GM21390 (cell line): Measurements from ENCODE around the gene EIF2S1.

Experiments
- ATAC-seq: cut with Tn5 transposase; IDR thresholded peaks from one replicate; pipeline ENCODE4 v1.9.1; 2021; ENCODE audit not compliant: unreplicated experiment

The EIF2S1 gene

GRCh38 chr14:67432050-67432564 is 72.0 kb downstream of the EIF2S1 start:
- ATAC-seq, result no peak

- ATAC-seq, result no peak
Measured at GRCh38 chr14:67435603-67436002, 75.5 kb downstream of the EIF2S1 start.
